Left colon (tissue), 2 donors: ENCODE results near the gene TMEM165. TPM values are rescaled to one million over a fixed set of nuclear protein-coding genes. Genes with fewer than 3 reads are reported as not detected.

Experiments used
- ATAC-seq: fragments of 200-7000 bp; cut with Tn5 transposase; one replicate; pipeline ENCODE4 v1.9.1; 2020; ENCODE audit warnings: mild to moderate bottlenecking, moderate library complexity
- DNase-seq, 2 donors: peaks; one replicate each; pipeline ENCODE4 v3.0.0-alpha.2; 2020
- intact Hi-C, 2 donors: fragments of 100-400 bp; cut with DNase I in 1 of 2; cut with micrococcal nuclease in 1 of 2; formaldehyde crosslinking; loops; one replicate each; pipeline versions ENCODE4 v1.11.2 to v1.14.0; 2022; cut with DNase I, micrococcal nuclease
- total RNA-seq, 2 donors: library from RNA; stranded (reverse); fragmentation: NEBNext Ultra II Directional; extraction: Animal tissue kit (Norgen Biotek cat#: 25700); gene quantifications; one replicate each; pipeline ENCODE4 v1.2.1, GENCODE V29; 2021
- donor health status: DM: no; HTN: no; CAD: no.
- donor health status: DM: yes; HTN: yes; CAD: no.

The TMEM165 gene
- total RNA-seq, 2 donors from 2014 or later: 65.8 to 71.9 TPM

DNA sequence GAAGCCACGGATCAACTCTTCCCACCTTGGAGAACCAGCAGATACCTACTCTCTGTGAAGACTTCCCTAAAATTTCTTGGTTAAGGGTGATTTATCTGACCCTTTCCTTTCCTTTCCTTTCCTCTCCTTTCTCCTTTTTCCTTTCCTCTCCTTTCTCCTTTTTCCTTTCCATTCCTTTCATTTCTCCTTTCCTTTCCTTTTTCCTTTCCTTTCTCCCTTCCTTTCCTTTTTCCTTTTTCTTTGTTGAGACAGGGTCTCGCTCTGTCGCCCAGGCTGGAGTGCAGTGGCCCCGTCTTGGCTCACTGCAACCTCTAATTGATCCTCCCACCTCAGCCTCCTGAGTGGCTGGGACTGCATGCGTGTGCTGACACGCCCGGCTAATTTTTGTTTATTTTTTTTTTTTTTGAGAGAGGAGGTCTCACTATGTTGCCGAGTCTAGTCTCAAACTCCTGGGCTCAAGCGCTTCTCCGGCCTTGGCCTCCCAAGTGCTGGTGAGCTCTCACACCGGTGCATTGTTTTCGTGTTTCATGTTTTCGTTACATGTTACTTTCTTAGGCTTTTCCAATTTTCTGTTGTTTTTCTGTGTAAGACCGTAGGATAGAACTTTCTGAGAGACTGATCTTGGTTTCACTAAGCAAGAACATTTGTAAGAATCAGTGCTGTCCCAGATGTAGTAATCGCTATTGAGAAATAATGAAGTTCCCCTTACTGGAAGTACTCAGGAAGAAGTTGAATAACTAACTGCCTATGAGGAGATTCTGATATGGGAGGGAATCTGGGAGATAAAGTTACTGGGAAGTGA is 2.0 kb downstream of the TMEM165 start:
- no peak for ATAC-seq
- DNase-seq: no peak
- intact Hi-C loops: no loop called here

DNA sequence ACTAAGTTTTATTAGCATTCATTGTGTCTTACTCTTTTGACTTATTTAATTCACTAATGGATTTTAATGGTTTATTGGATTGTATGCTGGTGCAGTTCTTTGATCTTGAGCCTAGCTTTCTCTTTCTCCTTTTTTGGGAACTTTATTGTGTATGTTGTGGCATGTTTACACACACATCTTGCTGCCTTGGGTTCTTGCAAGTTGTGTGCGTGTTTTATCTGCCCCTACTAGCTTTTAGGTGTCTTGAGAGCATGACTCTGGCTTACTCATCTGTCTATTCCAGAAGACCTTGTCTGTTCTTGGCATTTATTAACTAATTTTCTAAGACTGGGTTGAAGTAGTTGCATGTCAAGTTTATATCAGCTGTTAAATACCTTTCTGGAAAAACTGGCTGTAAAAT is 2.7 kb downstream of the TMEM165 start:
- intact Hi-C loops: no loop called here
- ATAC-seq: no peak
- DNase-seq: no peak

DNA sequence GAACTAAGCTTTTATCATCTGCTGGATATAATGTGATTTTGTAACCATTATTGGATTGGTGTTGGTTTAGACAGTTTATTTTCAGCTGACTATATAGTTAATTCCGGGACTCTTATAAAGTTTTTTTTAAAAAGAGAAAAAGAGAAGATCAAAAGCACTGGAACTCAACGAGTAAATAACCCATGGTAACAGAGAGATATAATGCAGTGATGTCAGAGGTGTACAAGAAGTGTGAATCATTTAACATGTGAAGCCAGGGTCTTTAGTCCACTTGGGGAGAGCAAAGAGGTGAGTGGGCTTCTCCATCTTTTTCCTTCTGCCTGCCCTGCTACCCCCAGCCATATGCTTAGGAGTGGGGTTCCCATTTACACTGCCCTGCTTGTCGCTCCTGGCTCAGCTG is 3.2 kb downstream of the TMEM165 start:
- intact Hi-C loops: no loop called here
- ATAC-seq: no peak

DNA sequence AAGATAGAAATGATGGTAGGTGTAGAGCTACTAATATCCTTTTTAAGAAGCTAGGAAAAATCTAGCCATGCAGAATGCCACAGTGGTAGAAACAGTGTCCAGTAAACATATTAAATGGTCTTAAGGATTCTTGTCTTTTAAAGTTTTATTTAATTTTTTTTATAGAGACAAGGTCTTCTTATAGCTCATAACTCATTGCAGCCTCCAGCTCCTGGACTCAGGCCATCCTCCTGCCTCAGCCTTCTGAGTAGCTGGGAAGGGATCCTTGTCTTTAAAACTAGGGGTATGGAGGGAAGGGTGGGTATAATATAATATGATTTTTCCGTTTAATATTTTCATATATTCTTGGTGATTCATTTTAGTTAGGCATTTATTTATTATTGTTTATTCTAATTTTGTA is 3.8 kb downstream of the TMEM165 start:
- ATAC-seq (no peak), DNase-seq (no peak)
- intact Hi-C loops: no loop called here

More for the DNA sequence above, 3.2 kb downstream of the TMEM165 start:
- no peak for DNase-seq

DNA sequence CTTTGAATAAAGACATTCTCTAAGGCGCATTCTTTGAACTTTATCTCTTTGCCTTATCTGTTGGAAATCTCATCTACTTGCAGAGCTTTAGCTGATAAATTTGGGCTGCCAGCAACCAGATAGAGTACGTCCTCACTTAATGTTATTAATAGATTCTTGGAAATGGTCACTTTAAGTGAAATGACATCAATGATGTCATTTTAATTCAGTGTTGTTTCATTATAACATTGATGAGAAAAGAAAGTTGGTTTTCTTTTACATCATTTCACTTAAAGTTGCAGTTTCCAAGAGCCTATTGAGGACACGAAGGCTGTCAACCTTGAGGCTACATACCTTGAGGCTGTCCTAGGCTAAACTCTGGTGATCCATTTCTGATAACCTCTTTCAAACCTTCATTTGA is 9.3 kb downstream of the TMEM165 start:
- no peak for DNase-seq
- intact Hi-C loops: no loop called here
- no peak for ATAC-seq

- no peak for ATAC-seq
- DNase-seq: no peak
- intact Hi-C loops: no loop called here
Measured at GRCh38 chr4:55406545-55406944, 10.8 kb downstream of the TMEM165 start.

DNA sequence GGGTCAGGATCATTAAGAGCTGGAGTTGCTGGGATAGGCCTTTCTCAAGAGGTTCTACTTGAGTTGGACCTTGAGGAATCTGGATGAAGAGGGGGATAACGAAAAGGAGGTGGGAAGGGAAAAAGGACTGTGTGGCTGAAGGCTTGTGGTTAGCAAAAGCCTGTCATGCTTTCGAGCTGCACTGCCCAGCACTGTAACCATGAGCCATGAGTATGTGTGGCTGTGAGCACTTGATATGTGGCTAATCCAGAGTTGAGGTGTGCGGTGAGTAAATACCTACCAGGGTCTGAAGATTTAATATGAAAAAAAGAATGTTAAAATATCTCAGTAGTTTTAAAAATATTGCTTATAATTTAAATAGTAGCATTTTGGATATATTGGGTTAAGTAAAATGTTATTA is 11.4 kb downstream of the TMEM165 start:
- intact Hi-C loops: no loop called here
- ATAC-seq (no peak), DNase-seq (no peak)

- ATAC-seq: no peak
- intact Hi-C loops: no loop called here
- no peak for DNase-seq
Measured at GRCh38 chr4:55407764-55408163, 12.0 kb downstream of the TMEM165 start.

- no peak for ATAC-seq
- intact Hi-C loops: no loop called here
- DNase-seq: no peak
Measured at GRCh38 chr4:55409468-55410171, 13.9 kb downstream of the TMEM165 start.

DNA sequence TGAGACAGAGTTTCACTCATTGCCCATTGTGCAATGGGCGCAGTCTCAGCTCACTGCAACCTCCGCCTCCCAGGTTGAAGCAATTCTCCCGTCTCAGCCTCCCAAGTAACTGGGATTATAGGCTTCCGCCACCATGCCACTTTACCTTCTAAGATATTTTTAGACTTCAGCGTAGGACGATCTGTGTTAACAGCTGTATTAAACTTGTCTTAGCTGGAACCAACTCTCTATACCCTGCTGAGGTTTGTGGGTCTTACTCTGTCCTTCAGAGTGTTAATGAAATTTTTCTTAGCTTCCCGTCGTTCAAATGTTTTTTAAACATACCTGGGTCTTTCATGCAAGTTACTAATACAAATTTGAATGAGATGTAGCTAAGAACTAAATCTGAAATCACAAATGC is 14.7 kb downstream of the TMEM165 start:
- DNase-seq (no peak), ATAC-seq (no peak)
- intact Hi-C loops: no loop called here

- ATAC-seq (peak; percentile 51), DNase-seq (no peak)
- intact Hi-C loops: no loop called here
Measured at GRCh38 chr4:55411621-55412020, 15.9 kb downstream of the TMEM165 start.

- intact Hi-C loops: no loop called here
- DNase-seq (no peak), ATAC-seq (no peak)
Measured at GRCh38 chr4:55416176-55416575, 20.4 kb downstream of the TMEM165 start.

- DNase-seq (no peak), ATAC-seq (no peak)
- intact Hi-C loops: no loop called here
Measured at GRCh38 chr4:55424791-55425190, 29.0 kb downstream of the TMEM165 start.

- DNase-seq: no peak
- no peak for ATAC-seq
- intact Hi-C loops: no loop called here
Measured at GRCh38 chr4:55431710-55432336, 36.1 kb downstream of the TMEM165 start.

DNA sequence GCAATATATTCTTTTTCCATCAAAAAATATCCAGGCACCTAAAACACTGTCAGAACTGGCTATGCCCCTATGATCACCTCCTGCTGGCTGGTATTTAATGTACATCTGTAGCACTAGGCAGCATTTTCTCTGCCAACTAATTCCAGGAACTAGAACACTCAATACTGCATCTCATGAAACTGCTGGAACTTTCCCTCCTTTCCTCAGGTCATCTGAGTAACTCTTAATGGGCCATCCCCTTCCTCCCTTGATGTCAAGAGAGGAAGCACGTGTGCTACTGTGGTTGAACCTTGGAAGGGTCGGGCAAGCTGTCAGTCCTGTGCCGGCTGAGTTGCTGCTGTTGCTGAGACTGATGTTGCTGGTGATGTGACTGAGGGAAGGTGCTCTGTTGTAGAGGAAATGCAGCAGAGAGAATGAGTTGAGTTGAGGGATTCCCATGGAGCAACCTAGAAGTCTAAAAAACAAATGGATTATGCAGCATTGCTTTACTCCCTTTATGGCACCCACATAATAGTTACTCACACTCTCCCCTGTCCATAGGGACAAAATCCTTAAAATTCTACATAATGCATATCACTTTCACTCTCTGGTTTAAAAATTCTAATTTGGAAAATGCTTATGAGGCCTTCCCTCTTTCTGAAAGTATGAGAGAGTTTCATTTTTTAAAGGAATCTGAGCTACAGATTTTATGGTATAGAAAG is 39.5 kb downstream of the TMEM165 start:
- DNase-seq (no peak), ATAC-seq (no peak)
- intact Hi-C loops: no loop called here

- peak; percentile 86 for ATAC-seq
- intact Hi-C loops: no loop called here
- peak in 1 of 2 donors; percentile 42 for DNase-seq
Measured at GRCh38 chr4:55437356-55437796, 41.6 kb downstream of the TMEM165 start.

GRCh38 chr4:55437823-55438222 is 42.1 kb downstream of the TMEM165 start:
- ATAC-seq (peak; percentile 27), DNase-seq (no peak)
- intact Hi-C loops: no loop called here

GRCh38 chr4:55438314-55438713 is 42.6 kb downstream of the TMEM165 start:
- peak in 1 of 2 donors; percentile 14 for DNase-seq
- peak; percentile 81 for ATAC-seq
- intact Hi-C loops: no loop called here

GRCh38 chr4:55439023-55439422 is 43.3 kb downstream of the TMEM165 start:
- DNase-seq (no peak), ATAC-seq (peak; percentile 10)
- intact Hi-C loops: no loop called here
